GM18868 (cell line): ENCODE measurements around the gene NIP7.

Experiments used
- ATAC-seq: cut with Tn5 transposase; IDR thresholded peaks from one replicate; pipeline ENCODE4 v1.9.1; 2021; ENCODE audit warnings: mild to moderate bottlenecking, moderate library complexity; ENCODE audit not compliant: unreplicated experiment

NIP7 gene

DNA sequence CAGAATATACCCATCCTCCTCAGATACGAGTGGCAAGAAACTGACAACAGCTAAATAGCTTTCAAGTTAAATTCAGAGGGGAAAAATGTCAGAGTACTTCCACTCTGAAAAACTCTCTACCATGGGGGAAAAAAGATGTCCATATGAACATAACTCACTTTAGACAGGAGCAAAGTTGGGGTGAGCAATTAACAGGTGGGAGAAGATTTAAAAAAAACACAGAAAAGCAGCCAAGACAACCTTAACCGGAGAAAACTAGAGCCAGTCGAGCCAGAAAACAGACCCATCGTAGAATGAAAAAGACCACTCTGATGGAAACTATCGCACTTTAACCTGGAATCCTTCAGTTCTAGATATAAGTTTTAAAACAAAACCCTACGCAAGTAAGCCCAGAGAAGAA, 45.4 kb downstream of the NIP7 start:
- no peak for ATAC-seq

DNA sequence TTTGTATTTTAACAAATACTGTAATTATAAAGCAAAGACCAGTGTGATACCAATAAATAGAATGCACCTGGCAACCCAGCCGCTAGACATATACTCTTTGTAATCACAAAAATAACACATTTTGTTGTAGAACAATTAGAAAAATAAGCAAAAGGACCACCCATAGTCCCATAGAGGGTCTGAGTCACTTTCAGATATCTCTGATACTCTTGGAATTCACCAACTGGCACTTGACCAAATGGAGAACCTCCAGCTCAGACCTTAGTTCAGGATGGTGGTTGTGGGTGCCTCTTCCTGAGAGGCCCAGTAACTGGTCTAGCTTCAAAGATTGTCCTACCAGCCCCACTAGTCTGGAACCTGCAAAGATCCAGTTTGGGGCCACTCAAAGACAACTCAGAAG, 47.0 kb downstream of the NIP7 start:
- ATAC-seq, result no peak
